GM06990 (cell line): ENCODE measurements around the gene PRSS56.

Experiments
- DNase-seq: peaks from one replicate; pipeline ENCODE4 v3.0.0-alpha.2; 2011; ENCODE audit not compliant: insufficient read length; ENCODE audit errors: extremely low read depth
- H3K27me3 ChIP-seq: replicated peaks from 2 replicates; pipeline ENCODE4 v1.6.0; 2011; ENCODE audit warnings: low read length; ENCODE audit not compliant: control insufficient read depth, insufficient read depth
- H3K36me3 ChIP-seq: 2 replicates; pipeline ENCODE4 v1.5.1; 2011; ENCODE audit warnings: low read length; ENCODE audit not compliant: control insufficient read depth, insufficient read depth
- H3K4me3 ChIP-seq: replicated peaks from 2 replicates; pipeline ENCODE4 v1.5.1; 2011; ENCODE audit warnings: low read depth, mild to moderate bottlenecking, control low read depth, low read length
- TF ChIP-seq, protein P1 (sequence below): IDR thresholded peaks from 2 replicates; pipeline ENCODE4 v1.5.1; 2011; ENCODE audit warnings: low read length, control low read depth, mild to moderate bottlenecking, inconsistent platforms; ENCODE audit not compliant: insufficient read depth, poor library complexity, severe bottlenecking

The PRSS56 gene

DNA sequence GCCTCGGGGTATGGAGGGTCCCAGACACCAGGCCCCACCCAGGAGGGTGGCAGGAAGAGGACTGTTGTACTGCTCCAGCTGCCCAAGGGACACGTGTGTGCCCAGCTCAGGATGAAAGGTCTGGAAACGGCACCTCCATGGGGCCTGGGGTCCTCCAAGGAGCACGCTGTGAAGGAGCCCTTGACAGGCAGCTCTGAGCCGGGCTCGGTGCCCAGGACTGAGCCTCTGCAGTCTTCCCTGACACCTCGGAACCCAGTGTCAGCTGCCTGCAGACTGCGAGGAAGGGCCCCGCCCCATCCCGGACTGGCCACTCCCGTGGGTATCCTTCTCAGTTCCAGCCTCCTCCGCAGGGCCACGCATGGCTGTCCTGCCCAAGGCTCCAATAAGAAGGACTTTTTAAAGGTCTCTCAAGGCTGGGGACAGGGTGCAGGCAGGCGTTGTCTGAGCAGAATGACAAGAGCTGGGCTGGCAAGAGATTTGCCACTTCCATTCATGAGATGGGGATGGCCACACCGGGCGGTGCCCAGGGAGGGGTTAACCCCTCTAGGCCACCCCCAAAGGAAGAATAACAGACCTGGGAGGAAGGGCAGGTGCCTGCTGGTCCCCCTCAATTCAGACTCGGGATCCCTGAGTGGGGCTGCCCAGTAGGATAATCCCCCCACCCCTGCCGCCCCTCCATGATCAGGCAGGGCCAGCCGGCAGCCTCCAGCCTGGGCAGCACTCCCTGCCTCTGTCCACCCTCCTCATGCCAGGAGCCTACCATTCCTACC is 41.4 kb upstream of the PRSS56 start:
- TF ChIP-seq, protein P1, sequence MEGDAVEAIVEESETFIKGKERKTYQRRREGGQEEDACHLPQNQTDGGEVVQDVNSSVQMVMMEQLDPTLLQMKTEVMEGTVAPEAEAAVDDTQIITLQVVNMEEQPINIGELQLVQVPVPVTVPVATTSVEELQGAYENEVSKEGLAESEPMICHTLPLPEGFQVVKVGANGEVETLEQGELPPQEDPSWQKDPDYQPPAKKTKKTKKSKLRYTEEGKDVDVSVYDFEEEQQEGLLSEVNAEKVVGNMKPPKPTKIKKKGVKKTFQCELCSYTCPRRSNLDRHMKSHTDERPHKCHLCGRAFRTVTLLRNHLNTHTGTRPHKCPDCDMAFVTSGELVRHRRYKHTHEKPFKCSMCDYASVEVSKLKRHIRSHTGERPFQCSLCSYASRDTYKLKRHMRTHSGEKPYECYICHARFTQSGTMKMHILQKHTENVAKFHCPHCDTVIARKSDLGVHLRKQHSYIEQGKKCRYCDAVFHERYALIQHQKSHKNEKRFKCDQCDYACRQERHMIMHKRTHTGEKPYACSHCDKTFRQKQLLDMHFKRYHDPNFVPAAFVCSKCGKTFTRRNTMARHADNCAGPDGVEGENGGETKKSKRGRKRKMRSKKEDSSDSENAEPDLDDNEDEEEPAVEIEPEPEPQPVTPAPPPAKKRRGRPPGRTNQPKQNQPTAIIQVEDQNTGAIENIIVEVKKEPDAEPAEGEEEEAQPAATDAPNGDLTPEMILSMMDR, result no peak
- DNase-seq, result no peak
- Histone ChIP-seq H3K27me3 (no peaks in the 10 kb centered on the region; the same call in 1 of the 2 replicates), H3K4me3 (no peak overlapping the region), H3K36me3 (no peaks in the 10 kb centered on the region)

DNA sequence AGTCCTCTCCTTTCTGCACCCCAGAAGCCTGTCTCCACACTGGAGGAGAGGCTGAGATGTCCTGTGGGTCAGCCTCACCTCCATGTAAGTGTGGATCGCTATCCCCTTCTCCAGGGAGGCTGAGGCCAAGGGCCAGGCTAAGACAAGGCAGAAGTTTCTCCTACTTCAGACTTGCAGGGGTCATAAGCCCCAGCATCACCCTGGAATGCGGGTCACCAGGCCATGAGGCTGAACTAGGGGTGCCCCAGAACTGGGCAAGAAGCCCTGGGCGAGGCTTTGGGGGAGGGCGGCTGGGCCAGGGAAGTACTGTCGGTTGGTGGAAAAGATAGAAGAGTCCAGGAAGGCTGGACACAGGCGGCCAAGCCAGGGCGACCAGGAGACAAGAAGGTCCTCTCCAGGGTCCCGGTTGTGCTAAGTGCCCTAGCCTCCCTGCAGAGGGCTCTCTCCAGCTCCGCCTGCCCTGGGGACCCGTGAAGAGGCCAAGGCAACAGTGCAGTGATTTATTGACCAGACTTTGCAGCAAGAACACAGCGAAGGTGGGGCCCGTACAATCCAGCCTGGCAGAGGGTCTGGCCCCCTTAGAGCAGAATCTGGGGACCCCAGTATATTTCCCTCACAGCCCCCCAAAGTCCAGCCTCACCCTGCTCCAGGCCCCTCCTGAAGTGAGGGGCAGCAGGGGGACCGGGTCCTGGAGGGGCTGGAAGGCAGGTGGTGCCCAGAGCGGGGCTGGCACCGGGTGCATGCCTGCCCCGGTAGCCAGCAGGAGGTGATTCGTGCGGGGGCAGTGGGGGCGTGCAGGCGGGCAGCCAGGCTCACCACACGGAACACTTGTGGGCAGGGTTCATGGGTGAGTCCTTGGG is 40.6 kb upstream of the PRSS56 start:
- Histone ChIP-seq H3K36me3 (no peaks in the 10 kb centered on the region), H3K27me3 (no peaks in the 10 kb centered on the region), H3K4me3 (no peak overlapping the region)
- no peak for DNase-seq
- TF ChIP-seq, protein P1, result peak; percentile 23

DNA sequence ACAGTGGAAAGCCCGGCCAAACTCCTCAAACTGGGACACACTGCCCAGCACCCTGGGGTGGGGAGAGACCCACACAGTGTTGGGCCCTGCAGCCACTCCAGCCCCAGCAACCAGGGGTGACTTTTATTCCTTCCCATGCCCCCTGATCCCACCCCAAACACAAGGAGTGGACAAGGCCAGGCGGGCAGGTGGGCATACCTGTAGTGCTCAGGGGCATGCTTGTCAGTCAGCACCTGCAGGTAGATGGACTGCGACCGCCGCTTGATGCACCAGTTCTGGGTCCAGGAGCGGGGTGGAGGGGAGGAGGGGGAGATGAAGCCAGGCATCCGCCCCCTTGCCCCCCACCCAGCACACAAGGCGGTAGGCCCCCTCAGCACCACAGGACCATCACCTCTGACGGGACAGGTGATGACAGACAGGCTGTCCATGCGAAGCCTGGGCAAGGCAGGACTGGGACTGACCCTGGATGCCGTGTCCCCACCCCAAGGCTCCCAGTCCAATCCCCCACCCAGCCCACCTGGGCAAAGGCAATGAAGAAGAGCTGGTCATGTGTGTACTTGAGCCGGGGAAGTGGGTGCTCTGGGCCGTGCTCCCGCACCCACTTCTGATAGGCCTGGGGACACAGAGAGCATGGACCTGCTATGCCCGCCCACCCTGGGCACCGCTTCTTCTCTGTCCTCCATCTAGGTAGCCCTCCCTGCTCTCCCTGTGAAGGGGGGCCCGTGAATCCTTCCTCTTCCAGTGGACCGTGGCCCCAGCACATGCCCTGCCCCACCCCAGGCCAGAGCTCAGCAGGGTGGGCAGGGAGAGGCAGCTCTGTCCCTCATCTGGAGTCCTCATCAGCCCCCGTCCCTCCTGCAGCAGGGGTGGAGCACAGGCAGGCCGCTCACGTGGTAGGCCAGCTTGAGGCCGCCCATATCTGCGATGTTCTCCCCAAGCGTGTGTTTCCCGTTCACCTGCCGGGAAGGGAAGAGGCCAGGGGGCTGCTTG is 39.7 kb upstream of the PRSS56 start:
- no peak overlapping the region for H3K4me3 ChIP-seq
- H3K27me3 ChIP-seq, result no peaks in the 10 kb centered on the region; the same call in 1 of the 2 replicates
- TF ChIP-seq, protein P1, result no peak
- DNase-seq, result no peak
- H3K36me3 ChIP-seq, result no peaks in the 10 kb centered on the region

DNA sequence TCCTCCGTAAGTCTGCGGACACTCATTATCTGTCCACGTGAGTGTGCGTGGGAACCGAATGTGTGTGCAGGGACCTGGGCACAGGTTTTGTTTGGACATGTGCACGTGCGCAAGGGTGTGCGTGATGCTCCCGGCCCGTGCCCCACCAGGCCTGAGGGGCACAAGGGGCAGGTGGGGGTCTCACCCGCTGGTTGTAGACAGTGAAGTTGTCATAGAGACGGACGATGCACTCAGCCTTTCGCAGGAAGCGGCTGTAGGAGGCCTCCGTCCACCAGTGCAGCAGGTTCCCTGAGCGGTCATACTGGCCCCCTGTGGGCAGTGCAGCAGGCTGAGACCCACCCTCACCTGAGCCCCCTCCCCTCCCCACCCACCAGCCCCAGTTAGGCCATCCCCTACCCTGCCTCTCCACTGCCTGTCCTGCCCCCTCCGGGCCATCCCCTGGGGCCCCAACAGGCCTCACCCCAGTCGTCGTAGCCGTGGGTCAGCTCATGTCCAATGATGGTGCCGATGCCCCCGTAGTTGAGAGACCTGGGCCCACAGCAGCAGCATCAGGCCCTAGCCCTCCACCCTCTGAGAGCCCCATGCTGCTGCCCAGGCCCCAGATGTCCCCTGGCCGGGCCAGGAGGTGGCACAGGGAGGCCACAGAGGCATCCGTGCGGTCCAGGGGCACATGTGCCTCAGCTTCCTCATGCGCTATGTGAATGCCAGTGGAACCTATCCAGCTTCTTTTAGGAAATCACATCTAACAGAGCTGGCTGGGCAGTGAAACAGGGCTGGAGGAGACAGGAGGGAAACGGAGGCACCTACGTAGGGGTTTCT is 38.7 kb upstream of the PRSS56 start:
- no peak for DNase-seq
- H3K4me3 ChIP-seq, result no peak overlapping the region
- H3K27me3 ChIP-seq, result no peaks in the 10 kb centered on the region; the same call in 1 of the 2 replicates
- TF ChIP-seq, protein P1, result no peak
- no peaks in the 10 kb centered on the region for H3K36me3 ChIP-seq
